Activated CD8-positive, alpha-beta T cell treated with anti-CD3 and anti-CD28 coated beads, Interleukin-2, amount 10 ng/mL, durations not matched to agents 7 days and 5 days (primary cell): ENCODE data around the gene FBXL2. TPM values are rescaled to one million over a fixed set of nuclear protein-coding genes. Genes with fewer than 3 reads are reported as not detected.
"Not testable (repeated sequence)": the region's sequence is repeated elsewhere in the genome, so short reads cannot be mapped to it uniquely, and the experiment has no call there.

Source experiments
- ATAC-seq: fragments of 150-1000 bp; cut with Tn5 transposase; one replicate; pipeline ENCODE4 v1.10.0; 2021; ENCODE audit warnings: moderate library complexity
- CTCF ChIA-PET: fragments of 350-600 bp; sonication (Branson Sonifier 250); formaldehyde crosslinking; loops from one replicate; lab custom pipeline; 2021; ENCODE audit warnings: antibody characterized with exemption; lab: Charles Lee
- POLR2A ChIA-PET: fragments of 350-600 bp; sonication (Branson Sonifier 250); formaldehyde crosslinking; loops from one replicate; lab custom pipeline; 2021; ENCODE audit warnings: antibody characterized with exemption; lab: Charles Lee
- DNase-seq: peaks from one replicate; pipeline ENCODE4 v3.0.0-alpha.2; 2020
- H3K27ac Mint-ChIP-seq: one replicate; pipeline ENCODE4 v1.8.0; 2021; ENCODE audit warnings: mild to moderate bottlenecking, mixed read lengths
- H3K27me3 Mint-ChIP-seq: one replicate; pipeline ENCODE4 v1.8.0; 2021; ENCODE audit warnings: low read depth, mixed read lengths
- H3K36me3 Mint-ChIP-seq: one replicate; pipeline ENCODE4 v1.8.0; 2021; ENCODE audit warnings: low read depth, mixed read lengths
- H3K4me1 Mint-ChIP-seq: one replicate; pipeline ENCODE4 v1.8.0; 2021; ENCODE audit warnings: low read depth, mixed read lengths
- H3K4me3 Mint-ChIP-seq: one replicate; pipeline ENCODE4 v1.8.0; 2021; ENCODE audit warnings: mild to moderate bottlenecking, mixed read lengths
- H3K9me3 Mint-ChIP-seq: one replicate; pipeline ENCODE4 v1.8.0; 2022; ENCODE audit warnings: mixed read lengths; ENCODE audit not compliant: insufficient read depth
- total RNA-seq, 2 experiments: library from RNA; stranded (reverse); gene quantifications; one replicate each; pipeline ENCODE4 v1.2.3, GENCODE V29; 2021

FBXL2 gene
- total RNA-seq, 2 experiments from 2014 or later = not detected

GRCh38 chr3:33419948-33420347 lies 142.7 kb downstream of the FBXL2 start:
- ATAC-seq = no peak
- no peaks in the 10 kb centered on the region for H3K27me3 Mint-ChIP-seq
- H3K36me3 Mint-ChIP-seq = peaks cover 70% of the 10 kb centered on the region
- no peak overlapping the region for H3K4me3 Mint-ChIP-seq
- DNase-seq = no peak
- no peak overlapping the region for H3K27ac Mint-ChIP-seq
- ChIA-PET POLR2A (interaction anchor here (1.0 kb wide), 1 partner anchor 18 kb away, joined by 3 read pairs; no protein-coding TSS in a partner anchor), CTCF (interaction anchor here (1.9 kb wide), 1 partner anchor 47 kb away, joined by 7 read pairs; no protein-coding TSS in a partner anchor)
- peaks cover 3% of the 10 kb centered on the region for H3K9me3 Mint-ChIP-seq
- peaks cover 13% of the 10 kb centered on the region for H3K4me1 Mint-ChIP-seq

GRCh38 chr3:33420966-33421365 lies 143.7 kb downstream of the FBXL2 start:
- POLR2A ChIA-PET = no interaction called here
- H3K36me3 Mint-ChIP-seq = peaks cover 66% of the 10 kb centered on the region
- CTCF ChIA-PET = interaction anchor here (1.9 kb wide), 1 partner anchor 48 kb away, joined by 7 read pairs; no protein-coding TSS in a partner anchor

GRCh38 chr3:33424606-33425452 lies 147.6 kb downstream of the FBXL2 start:
- H3K9me3 Mint-ChIP-seq = peaks cover 2% of the 10 kb centered on the region
- H3K4me3 Mint-ChIP-seq = no peak overlapping the region
- ChIA-PET POLR2A (no interaction called here), CTCF (no interaction called here)
- no peak for ATAC-seq
- H3K27me3 Mint-ChIP-seq = no peaks in the 10 kb centered on the region
- DNase-seq = no peak
- no peak overlapping the region for H3K27ac Mint-ChIP-seq
- peaks cover 47% of the 10 kb centered on the region for H3K36me3 Mint-ChIP-seq
- H3K4me1 Mint-ChIP-seq = peaks cover 18% of the 10 kb centered on the region

More at GRCh38 chr3:33420966-33421365, 143.7 kb downstream of the FBXL2 start:
- H3K4me3 Mint-ChIP-seq = no peak overlapping the region
- DNase-seq = no peak
- H3K27me3 Mint-ChIP-seq = no peaks in the 10 kb centered on the region
- no peak for ATAC-seq
- peaks cover 13% of the 10 kb centered on the region for H3K4me1 Mint-ChIP-seq
- H3K9me3 Mint-ChIP-seq = peaks cover 3% of the 10 kb centered on the region
- no peak overlapping the region for H3K27ac Mint-ChIP-seq

GRCh38 chr3:33425453-33425852 lies 148.2 kb downstream of the FBXL2 start:
- ChIA-PET CTCF (no interaction called here), POLR2A (no interaction called here)

GRCh38 chr3:33426068-33426467 lies 148.8 kb downstream of the FBXL2 start:
- ATAC-seq (no peak), DNase-seq (no peak)
- POLR2A ChIA-PET = interaction anchor here (6.4 kb wide), 1 partner anchor 14 kb away, joined by 35 read pairs; the partner anchor contains the start of gene UBP1
- Mint-ChIP-seq H3K9me3 (no peaks in the 10 kb centered on the region), H3K27me3 (no peaks in the 10 kb centered on the region), H3K4me3 (no peak overlapping the region), H3K27ac (no peak overlapping the region), H3K36me3 (peaks cover 37% of the 10 kb centered on the region), H3K4me1 (peaks cover 27% of the 10 kb centered on the region)
- CTCF ChIA-PET = no interaction called here

More at GRCh38 chr3:33425453-33425852, 148.2 kb downstream of the FBXL2 start:
- Mint-ChIP-seq H3K4me1 (peaks cover 21% of the 10 kb centered on the region), H3K27me3 (no peaks in the 10 kb centered on the region), H3K27ac (no peak overlapping the region), H3K36me3 (peaks cover 42% of the 10 kb centered on the region), H3K9me3 (no peaks in the 10 kb centered on the region), H3K4me3 (no peak overlapping the region)
- DNase-seq (no peak), ATAC-seq (no peak)

- ATAC-seq = no peak
- DNase-seq = no peak
- ChIA-PET CTCF (interaction anchor here (1.3 kb wide), 1 partner anchor 11 kb away, joined by 3 read pairs; no protein-coding TSS in a partner anchor), POLR2A (interaction anchor here (6.4 kb wide), 1 partner anchor 13 kb away, joined by 35 read pairs; the partner anchor contains the start of gene UBP1)
- Mint-ChIP-seq H3K27ac (no peak overlapping the region), H3K4me1 (peaks cover 31% of the 10 kb centered on the region), H3K9me3 (no peaks in the 10 kb centered on the region), H3K4me3 (no peak overlapping the region), H3K27me3 (no peaks in the 10 kb centered on the region), H3K36me3 (peaks cover 32% of the 10 kb centered on the region)
Measured at GRCh38 chr3:33426630-33427317, 149.5 kb downstream of the FBXL2 start.

- Mint-ChIP-seq H3K4me3 (no peak overlapping the region), H3K9me3 (no peaks in the 10 kb centered on the region), H3K27me3 (no peaks in the 10 kb centered on the region), H3K4me1 (peaks cover 42% of the 10 kb centered on the region), H3K36me3 (peaks cover 19% of the 10 kb centered on the region), H3K27ac (no peak overlapping the region)
- CTCF ChIA-PET = interaction anchor here (1.7 to 2.4 kb wide), 3 partner anchors 9 to 359 kb away, joined by 6 to 11 read pairs (median 9); no protein-coding TSS in a partner anchor
- no peak for DNase-seq
- no peak for ATAC-seq
- POLR2A ChIA-PET = interaction anchor here (6.4 kb wide), 1 partner anchor 11 kb away, joined by 35 read pairs; the partner anchor contains the start of gene UBP1
Measured at GRCh38 chr3:33428734-33429133, 151.5 kb downstream of the FBXL2 start.

GRCh38 chr3:33429306-33429705 lies 152.1 kb downstream of the FBXL2 start:
- not testable (repeated sequence) for H3K9me3 Mint-ChIP-seq, H3K4me3 Mint-ChIP-seq, ATAC-seq, DNase-seq, H3K27ac Mint-ChIP-seq, H3K27me3 Mint-ChIP-seq
- Mint-ChIP-seq H3K4me1 (peaks cover 44% of the 10 kb centered on the region), H3K36me3 (peaks cover 17% of the 10 kb centered on the region)
- ChIA-PET CTCF (interaction anchor here (1.4 to 2.4 kb wide), 4 partner anchors 9 to 358 kb away, joined by 3 to 11 read pairs (median 8); no protein-coding TSS in a partner anchor), POLR2A (interaction anchor here (6.4 kb wide), 1 partner anchor 11 kb away, joined by 35 read pairs; the partner anchor contains the start of gene UBP1)

- H3K4me3 Mint-ChIP-seq = no peak overlapping the region
- POLR2A ChIA-PET = interaction anchor here (6.4 kb wide), 1 partner anchor 10 kb away, joined by 35 read pairs; the partner anchor contains the start of gene UBP1
- peaks cover 10% of the 10 kb centered on the region for H3K36me3 Mint-ChIP-seq
- H3K9me3 Mint-ChIP-seq = no peaks in the 10 kb centered on the region
- H3K27ac Mint-ChIP-seq = no peak overlapping the region
- no peaks in the 10 kb centered on the region for H3K27me3 Mint-ChIP-seq
- ATAC-seq = no peak
- DNase-seq = no peak
- peaks cover 44% of the 10 kb centered on the region for H3K4me1 Mint-ChIP-seq
- CTCF ChIA-PET = interaction anchor here (1.4 to 2.4 kb wide), 4 partner anchors 8 to 357 kb away, joined by 3 to 11 read pairs (median 8); no protein-coding TSS in a partner anchor
Measured at GRCh38 chr3:33430061-33430460, 152.8 kb downstream of the FBXL2 start.

GRCh38 chr3:33430571-33430970 lies 153.3 kb downstream of the FBXL2 start:
- Mint-ChIP-seq H3K4me3 (no peak overlapping the region), H3K27ac (no peak overlapping the region), H3K4me1 (peaks cover 46% of the 10 kb centered on the region), H3K36me3 (peaks cover 9% of the 10 kb centered on the region), H3K27me3 (no peaks in the 10 kb centered on the region), H3K9me3 (no peaks in the 10 kb centered on the region)
- DNase-seq = no peak
- ChIA-PET CTCF (interaction anchor here (1.4 to 2.4 kb wide), 3 partner anchors 8 to 357 kb away, joined by 3 to 11 read pairs (median 6); no protein-coding TSS in a partner anchor), POLR2A (interaction anchor here (6.4 kb wide), 1 partner anchor 9 kb away, joined by 35 read pairs; the partner anchor contains the start of gene UBP1)
- ATAC-seq = no peak

- ChIA-PET CTCF (interaction anchor here (1.3 kb wide), 1 partner anchor 203 kb away, joined by 3 read pairs; no protein-coding TSS in a partner anchor), POLR2A (no interaction called here)
- no peak for ATAC-seq
- Mint-ChIP-seq H3K4me1 (peaks cover 68% of the 10 kb centered on the region), H3K4me3 (no peak overlapping the region), H3K36me3 (peaks cover 14% of the 10 kb centered on the region), H3K27me3 (no peaks in the 10 kb centered on the region), H3K9me3 (no peaks in the 10 kb centered on the region), H3K27ac (peak overlapping the region; percentile 37)
- no peak for DNase-seq
Measured at GRCh38 chr3:33433843-33434242, 156.6 kb downstream of the FBXL2 start.
